ENCODE results near the gene BANP. TPM values are rescaled to one million over a fixed set of nuclear protein-coding genes. Genes with fewer than 3 reads are reported as not detected.

The BANP gene
- total RNA-seq, 1 experiment from 2014 or later: 37.2 TPM

- TF ChIP-seq POLR2AphosphoS5 (IDR thresholded peaks at IDR 0.05; ENCODE audit: low read depth, low read length) (no peak), EZH2phosphoT487 (IDR thresholded peaks at IDR 0.05; ENCODE audit: borderline replicate concordance) (no peak), JUND (IDR thresholded peaks at IDR 0.05) (no peak), MAX (IDR thresholded peaks at IDR 0.05) (no peak), SP1 (IDR thresholded peaks at IDR 0.05; ENCODE audit: low read depth) (no peak), ATF3 (IDR thresholded peaks at IDR 0.05) (no peak), ZNF274 (IDR thresholded peaks at IDR 0.05; ENCODE audit: low read depth, low read length) (no peak), ZBTB33 (IDR thresholded peaks at IDR 0.05; ENCODE audit: extremely low read depth, insufficient replicate concordance, low read length) (no peak), EZH2 (IDR thresholded peaks at IDR 0.05) (no peak), TCF7L2 (IDR thresholded peaks at IDR 0.05; ENCODE audit: borderline replicate concordance, extremely low read depth, insufficient read depth, insufficient read length) (no peak), CTCF (IDR thresholded peaks at IDR 0.05 in 2 of 3, conservative IDR thresholded peaks at IDR 0.05 in 1 of 3; ENCODE audit: borderline replicate concordance in 1 of 3, insufficient read depth in 1 of 3, low read depth in 2 of 3, low read length in 2 of 3) (no peak), POLR2A (IDR thresholded peaks at IDR 0.05; ENCODE audit: borderline replicate concordance, extremely low read depth, insufficient read depth, insufficient read length) (no peak), EGR1 (IDR thresholded peaks at IDR 0.05; ENCODE audit: low read depth) (no peak), SRF (IDR thresholded peaks at IDR 0.05; ENCODE audit: low read depth) (no peak), YY1 (IDR thresholded peaks at IDR 0.05; ENCODE audit: extremely low read depth, insufficient replicate concordance, low read depth, low read length) (no peak), FOSL1 (IDR thresholded peaks at IDR 0.05; ENCODE audit: low read depth) (no peak), ZFX (IDR thresholded peaks at IDR 0.05) (no peak), RAD21 (IDR thresholded peaks at IDR 0.05; ENCODE audit: low read depth) (no peak), CEBPB (IDR thresholded peaks at IDR 0.05; ENCODE audit: low read depth) (no peak), REST (IDR thresholded peaks at IDR 0.05; ENCODE audit: low read depth) (no peak)
- Histone ChIP-seq H3K9me3 (ENCODE audit: control insufficient read depth in 1 of 2, insufficient read depth in 1 of 2, low read depth in 1 of 2, low read length in 2 of 2) (no peaks in the 10 kb centered on the region), H3K9me2 (ENCODE audit: insufficient read depth) (no peaks in the 10 kb centered on the region), H3K4me1 (ENCODE audit: control insufficient read depth in 1 of 2, insufficient read depth in 2 of 2, low read length in 2 of 2) (no peaks in the 10 kb centered on the region), H3K4me2 (ENCODE audit: low read length) (no peak overlapping the region), H2AFZ (ENCODE audit: low read depth, low read length, poor library complexity, severe bottlenecking) (no peak overlapping the region), H3K36me3 (ENCODE audit: control insufficient read depth in 1 of 2, insufficient read depth in 2 of 2, low read length in 2 of 2) (no peaks in the 10 kb centered on the region; a peak in 1 of 4 replicates), H3K79me2 (ENCODE audit: insufficient read depth, low read length) (no peaks in the 10 kb centered on the region), H3K9ac (ENCODE audit: low read length) (no peak overlapping the region), H4K20me1 (ENCODE audit: insufficient read depth) (no peaks in the 10 kb centered on the region), H3K27me3 (ENCODE audit: insufficient read depth, low read length) (no peaks in the 10 kb centered on the region), H3K27ac (ENCODE audit: low read depth, low read length) (no peak overlapping the region), H3K4me3 (replicated peaks in 1 of 2; ENCODE audit: low read depth in 1 of 2, low read length in 2 of 2) (no peak overlapping the region)
- POLR2A ChIA-PET: no interaction called here
- RAD21 ChIA-PET (ENCODE audit: low non-redundant PET in 1 of 2, low total read pairs in 2 of 2, uncharacterized antibody in 2 of 2, unreplicated experiment in 2 of 2): no interaction called here
- DNase-seq (ENCODE audit: low read depth, low spot score) (no peak), ATAC-seq (no peak)
- intact Hi-C loops (cut with micrococcal nuclease): no loop called here
- BruUV-seq (replicated peaks): no TSS peak
- CTCF ChIA-PET: no interaction called here
Observed at GRCh38 chr16:88059701-88060386, 108.6 kb downstream of the BANP start.

Measured in HCT116 (cell line).